ENCODE results near the gene PIGR. TPM values are rescaled to one million over a fixed set of nuclear protein-coding genes. Genes with fewer than 3 reads are reported as not detected.

The PIGR gene
- total and polyA plus RNA-seq, 8 donors: 0.11 to 587 (median 0.22) TPM

DNA sequence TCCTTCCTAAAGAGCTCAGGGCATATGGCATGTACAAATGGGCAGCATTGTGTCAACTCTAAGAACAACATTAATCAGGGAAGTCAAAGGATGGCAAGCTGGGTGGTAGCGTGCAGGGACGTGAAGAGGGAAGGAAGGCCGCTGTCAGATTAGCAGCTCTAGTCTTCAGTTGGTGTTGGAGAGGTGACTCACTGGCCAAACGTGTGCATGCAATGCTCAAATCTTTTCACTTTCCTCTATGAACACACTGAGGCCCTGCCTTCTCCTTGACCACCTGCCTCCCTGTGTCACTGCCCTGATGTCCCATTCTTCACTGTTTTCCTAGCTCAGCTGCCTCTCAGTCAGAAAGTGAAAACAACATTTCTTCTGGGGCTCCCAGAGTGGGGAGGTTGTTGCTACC lies 5.9 kb upstream of the PIGR start:
- intact Hi-C loops (cut with DNase I): no loop called here
- peaks cover 8 to 20% of the 10 kb centered on the region in 2 donors for H3K4me1 ChIP-seq
- no peak overlapping the region for H3K27ac ChIP-seq
- DNase-seq (no peak), ATAC-seq (peak; percentile 35)
- no peak overlapping the region for H3K4me3 ChIP-seq
- no peaks in the 10 kb centered on the region for H3K36me3 ChIP-seq
- H3K27me3 ChIP-seq: no peaks in the 10 kb centered on the region
- peaks cover 0 to 5% of the 10 kb centered on the region in 2 donors for H3K9me3 ChIP-seq
- TF ChIP-seq, protein P1, sequence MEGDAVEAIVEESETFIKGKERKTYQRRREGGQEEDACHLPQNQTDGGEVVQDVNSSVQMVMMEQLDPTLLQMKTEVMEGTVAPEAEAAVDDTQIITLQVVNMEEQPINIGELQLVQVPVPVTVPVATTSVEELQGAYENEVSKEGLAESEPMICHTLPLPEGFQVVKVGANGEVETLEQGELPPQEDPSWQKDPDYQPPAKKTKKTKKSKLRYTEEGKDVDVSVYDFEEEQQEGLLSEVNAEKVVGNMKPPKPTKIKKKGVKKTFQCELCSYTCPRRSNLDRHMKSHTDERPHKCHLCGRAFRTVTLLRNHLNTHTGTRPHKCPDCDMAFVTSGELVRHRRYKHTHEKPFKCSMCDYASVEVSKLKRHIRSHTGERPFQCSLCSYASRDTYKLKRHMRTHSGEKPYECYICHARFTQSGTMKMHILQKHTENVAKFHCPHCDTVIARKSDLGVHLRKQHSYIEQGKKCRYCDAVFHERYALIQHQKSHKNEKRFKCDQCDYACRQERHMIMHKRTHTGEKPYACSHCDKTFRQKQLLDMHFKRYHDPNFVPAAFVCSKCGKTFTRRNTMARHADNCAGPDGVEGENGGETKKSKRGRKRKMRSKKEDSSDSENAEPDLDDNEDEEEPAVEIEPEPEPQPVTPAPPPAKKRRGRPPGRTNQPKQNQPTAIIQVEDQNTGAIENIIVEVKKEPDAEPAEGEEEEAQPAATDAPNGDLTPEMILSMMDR (IDR thresholded peaks at IDR 0.05): no peak

DNA sequence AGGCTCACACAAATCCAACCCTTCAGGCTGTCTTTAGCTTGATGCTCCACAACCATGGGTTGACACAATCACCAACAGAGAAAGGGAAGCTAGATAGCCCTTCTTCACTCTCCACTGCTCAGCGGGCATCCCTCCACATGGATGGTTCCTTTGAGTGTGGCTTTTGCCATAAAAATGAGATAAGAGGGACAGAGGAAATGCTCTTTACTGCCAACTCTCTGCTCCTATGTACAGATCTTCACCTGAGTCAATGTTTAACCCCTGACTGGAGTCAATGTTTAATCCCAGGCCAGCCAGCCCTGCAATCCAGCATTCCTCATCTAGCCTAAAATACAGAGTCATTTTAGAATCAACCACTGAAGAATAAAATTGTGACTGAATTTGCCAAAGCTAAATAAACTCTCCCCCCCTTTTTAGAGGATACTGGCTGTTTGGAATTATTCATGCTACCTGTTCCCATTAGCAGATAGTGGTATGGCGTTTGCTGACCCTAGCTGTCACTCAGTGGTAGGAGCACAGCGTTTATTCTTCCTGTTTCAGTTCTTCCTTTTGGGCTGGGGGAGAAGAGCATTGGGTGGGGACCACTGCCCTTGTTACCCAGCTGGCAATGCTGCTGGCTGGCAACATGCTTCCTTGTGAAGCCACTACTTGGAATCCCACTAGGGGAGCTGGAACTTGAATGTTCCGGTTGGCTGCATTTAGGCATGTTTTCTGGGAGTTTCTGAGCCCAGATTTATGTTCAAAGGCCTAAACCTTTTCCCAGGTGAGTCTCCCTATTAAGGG lies 5.2 kb upstream of the PIGR start:
- H3K27ac ChIP-seq: no peak overlapping the region
- peaks cover 8 to 20% of the 10 kb centered on the region in 2 donors for H3K4me1 ChIP-seq
- H3K27me3 ChIP-seq: no peaks in the 10 kb centered on the region
- H3K9me3 ChIP-seq: peaks cover 0 to 5% of the 10 kb centered on the region in 2 donors
- no peaks in the 10 kb centered on the region for H3K36me3 ChIP-seq
- intact Hi-C loops (cut with DNase I): no loop called here
- DNase-seq (no peak), ATAC-seq (no peak)
- no peak overlapping the region for H3K4me3 ChIP-seq
- TF ChIP-seq, protein P1 (IDR thresholded peaks at IDR 0.05): no peak

DNA sequence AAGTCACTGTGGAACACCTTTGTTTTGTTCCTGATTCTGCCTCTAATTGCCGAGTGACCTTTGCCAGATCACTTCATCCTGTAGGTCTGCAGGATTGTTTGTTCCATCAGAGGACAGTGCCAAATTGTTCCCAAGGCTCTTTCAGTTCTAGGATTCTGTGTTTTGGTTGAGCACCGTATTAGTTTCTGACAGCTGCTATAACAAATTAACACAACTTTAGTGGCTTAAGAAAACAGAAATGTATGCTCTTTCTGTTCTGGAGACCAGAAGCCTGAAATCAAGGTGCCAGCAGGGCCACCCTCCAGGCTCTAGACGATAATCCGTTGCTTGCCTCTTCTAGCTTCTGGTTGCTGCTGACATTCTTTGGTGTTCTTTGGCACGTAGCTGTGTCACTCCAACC lies 3.4 kb upstream of the PIGR start:
- ATAC-seq: no peak
- intact Hi-C loops (cut with DNase I): no loop called here
- TF ChIP-seq, protein P1 (IDR thresholded peaks at IDR 0.05): no peak

DNA sequence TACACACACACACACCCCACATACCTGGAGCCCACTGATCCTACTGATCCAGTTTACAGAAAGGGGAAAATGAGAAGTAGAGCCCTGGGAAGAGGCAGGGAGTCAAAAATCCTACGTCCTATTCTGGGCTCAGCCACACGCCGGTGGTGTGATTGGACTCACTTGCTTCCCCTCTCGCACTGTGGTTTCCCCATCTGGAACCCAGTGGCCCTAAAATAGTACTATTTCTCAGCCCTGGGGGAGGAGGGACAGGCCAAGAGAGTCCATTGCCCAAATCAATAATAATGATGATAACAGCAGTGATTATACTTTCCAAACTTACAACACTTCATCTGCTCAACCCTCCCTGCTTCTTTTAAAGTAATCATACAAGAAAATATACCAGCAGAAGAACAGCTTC lies 2.9 kb upstream of the PIGR start:
- no peak for DNase-seq
- intact Hi-C loops (cut with DNase I): no loop called here
- no peak overlapping the region for H3K4me3 ChIP-seq
- H3K27me3 ChIP-seq: no peaks in the 10 kb centered on the region
- H3K4me1 ChIP-seq: peaks cover 3 to 11% of the 10 kb centered on the region in 2 donors
- no peak for ATAC-seq
- H3K36me3 ChIP-seq: no peaks in the 10 kb centered on the region
- TF ChIP-seq, protein P1 (IDR thresholded peaks at IDR 0.05): no peak
- H3K27ac ChIP-seq: no peak overlapping the region
- peaks cover 0 to 5% of the 10 kb centered on the region in 2 donors for H3K9me3 ChIP-seq

More for the DNA sequence above, 3.4 kb upstream of the PIGR start:
- Histone ChIP-seq H3K9me3 (peaks cover 0 to 5% of the 10 kb centered on the region in 2 donors), H3K36me3 (no peaks in the 10 kb centered on the region), H3K4me1 (peaks cover 3 to 12% of the 10 kb centered on the region in 2 donors), H3K27me3 (no peaks in the 10 kb centered on the region), H3K27ac (no peak overlapping the region), H3K4me3 (no peak overlapping the region)
- DNase-seq: no peak

DNA sequence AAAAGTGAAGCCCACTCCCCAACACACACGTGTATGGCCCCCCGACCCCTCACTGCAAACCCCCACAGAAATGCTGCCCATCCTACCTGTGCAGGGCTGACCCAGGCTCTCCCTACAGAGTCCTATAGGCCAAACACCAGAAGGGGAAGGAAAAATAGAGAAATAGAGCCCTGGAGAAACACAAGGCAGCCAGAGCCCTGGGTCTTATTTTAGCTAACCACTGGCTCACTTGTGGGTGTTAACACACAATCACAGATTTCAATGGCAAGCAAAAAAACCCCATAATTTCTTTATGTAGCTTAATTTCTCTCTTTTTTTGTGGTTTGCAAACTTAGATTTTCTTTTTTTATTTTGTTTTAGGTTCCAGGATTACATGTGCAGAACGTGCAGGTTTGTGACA lies 989 bp upstream of the PIGR start:
- H3K4me1 ChIP-seq: peaks cover 0 to 8% of the 10 kb centered on the region in 2 donors
- TF ChIP-seq, protein P1 (IDR thresholded peaks at IDR 0.05): no peak
- H3K4me3 ChIP-seq: no peak overlapping the region
- peaks cover 0 to 5% of the 10 kb centered on the region in 2 donors for H3K27me3 ChIP-seq
- intact Hi-C loops (cut with DNase I): no loop called here
- DNase-seq (no peak), ATAC-seq (no peak)
- no peak overlapping the region for H3K27ac ChIP-seq
- peaks cover 0 to 5% of the 10 kb centered on the region in 2 donors for H3K9me3 ChIP-seq
- H3K36me3 ChIP-seq: no peaks in the 10 kb centered on the region
